IMR-90 (cell line): ENCODE measurements around the gene SLAMF1. TPM values are rescaled to one million over a fixed set of nuclear protein-coding genes. Genes with fewer than 3 reads are reported as not detected.

Experiments used
- ATAC-seq: fragments of 200-7000 bp; cut with Tn5 transposase; 2 replicates; pipeline ENCODE4 v1.9.1; 2020; ENCODE audit warnings: low read depth, mild to moderate bottlenecking, moderate library complexity
- BruUV-seq: library from RNA; stranded (reverse); fragments of 400-500 nt; replicated peaks from 2 replicates; lab custom pipeline; 2021; lab: Mats Ljungman, UMichigan
- CTCF ChIA-PET: fragments of 300-600 bp; formaldehyde crosslinking; extraction: SDS; loops from one replicate; lab custom pipeline; 2021; ENCODE audit warnings: antibody characterized with exemption; lab: Yijun Ruan, JAX
- POLR2A ChIA-PET: fragments of 300-600 bp; sonication (Branson Sonifier 250); formaldehyde crosslinking; loops from one replicate; lab custom pipeline; 2022; ENCODE audit warnings: antibody characterized with exemption; ENCODE audit not compliant: unreplicated experiment; lab: Charles Lee
- DNase-seq: peaks from one replicate; pipeline ENCODE4 v3.0.0; 2013
- H2AFZ ChIP-seq: replicated peaks from 2 replicates; pipeline ENCODE3; 2013; ENCODE audit warnings: low read length, mild to moderate bottlenecking; ENCODE audit not compliant: poor library complexity
- H2AK5ac ChIP-seq: 2 replicates; pipeline ENCODE4 v1.6.1; 2013; ENCODE audit warnings: low read depth, low read length, inconsistent platforms
- H2AK9ac ChIP-seq: replicated peaks from 2 replicates; pipeline ENCODE3; 2013; ENCODE audit warnings: mild to moderate bottlenecking, low read depth, low read length, moderate library complexity; ENCODE audit not compliant: poor library complexity
- H2BK120ac ChIP-seq: 2 replicates; pipeline ENCODE4 v1.6.1; 2013; ENCODE audit warnings: low read depth, low read length, inconsistent platforms
- H2BK15ac ChIP-seq: 3 replicates; pipeline ENCODE4 v1.6.1; 2013; ENCODE audit warnings: low read depth, low read length, inconsistent platforms
- H2BK20ac ChIP-seq: 2 replicates; pipeline ENCODE4 v1.6.1; 2013; ENCODE audit warnings: low read depth, mild to moderate bottlenecking, inconsistent platforms, low read length, moderate library complexity
- H2BK5ac ChIP-seq: 2 replicates; pipeline ENCODE4 v1.6.1; 2013; ENCODE audit warnings: mild to moderate bottlenecking, low read depth, low read length, inconsistent platforms; ENCODE audit not compliant: poor library complexity, severe bottlenecking
- H3K14ac ChIP-seq: replicated peaks from 2 replicates; pipeline ENCODE4 v1.6.1; 2013; ENCODE audit warnings: low read depth, low read length, inconsistent platforms
- H3K18ac ChIP-seq: 2 replicates; pipeline ENCODE4 v1.6.1; 2013; ENCODE audit warnings: low read depth, low read length, control low read depth
- H3K23ac ChIP-seq: 2 replicates; pipeline ENCODE4 v1.6.1; 2013; ENCODE audit warnings: low read depth, low read length, inconsistent platforms
- H3K27ac ChIP-seq: 2 replicates; pipeline ENCODE4 v1.5.1; 2013; ENCODE audit warnings: mild to moderate bottlenecking, control low read depth, low read length; ENCODE audit not compliant: insufficient read depth
- H3K27me3 ChIP-seq: 2 replicates; pipeline ENCODE4 v1.6.1; 2013; ENCODE audit warnings: low read length; ENCODE audit not compliant: control insufficient read depth, insufficient read depth
- H3K36me3 ChIP-seq: 2 replicates; pipeline ENCODE4 v1.6.1; 2013; ENCODE audit warnings: low read length, mixed read lengths; ENCODE audit not compliant: control insufficient read depth, insufficient read depth
- H3K4ac ChIP-seq: 2 replicates; pipeline ENCODE4 v1.6.1; 2013; ENCODE audit warnings: low read depth, low read length, inconsistent platforms
- H3K4me1 ChIP-seq: 2 replicates; pipeline ENCODE4 v1.6.1; 2013; ENCODE audit warnings: low read length, mixed read lengths; ENCODE audit not compliant: control insufficient read depth, insufficient read depth
- H3K4me2 ChIP-seq: 2 replicates; pipeline ENCODE4 v1.6.1; 2013; ENCODE audit warnings: low read depth, mild to moderate bottlenecking, control low read depth, low read length, moderate library complexity
- H3K4me3 ChIP-seq: 2 replicates; pipeline ENCODE4 v1.5.1; 2013; ENCODE audit warnings: low read depth, mild to moderate bottlenecking, control low read depth, low read length, moderate library complexity; ENCODE audit not compliant: insufficient read depth
- H3K56ac ChIP-seq: 2 replicates; pipeline ENCODE4 v1.6.1; 2013; ENCODE audit warnings: low read length, inconsistent platforms; ENCODE audit not compliant: insufficient read depth; ENCODE audit errors: extremely low read depth
- H3K79me1 ChIP-seq, 2 experiments: 2 replicates each; pipeline ENCODE4 v1.6.1; 2013; ENCODE audit warnings: low read length in 2 of 2, inconsistent platforms in 1 of 2, low read depth in 1 of 2
- H3K9ac ChIP-seq: 2 replicates; pipeline ENCODE4 v1.6.1; 2013; ENCODE audit warnings: low read depth, low read length, control low read depth
- H3K9me1 ChIP-seq: 2 replicates; pipeline ENCODE4 v1.6.1; 2013; ENCODE audit warnings: low read length, inconsistent platforms; ENCODE audit not compliant: insufficient read depth
- H3K9me3 ChIP-seq: 2 replicates; pipeline ENCODE4 v1.6.1; 2013; ENCODE audit warnings: low read length; ENCODE audit not compliant: control insufficient read depth, insufficient read depth
- H4K20me1 ChIP-seq: 2 replicates; pipeline ENCODE4 v1.6.1; 2013; ENCODE audit warnings: low read length, inconsistent platforms; ENCODE audit not compliant: insufficient read depth
- H4K5ac ChIP-seq: 2 replicates; pipeline ENCODE4 v1.6.1; 2013; ENCODE audit warnings: mild to moderate bottlenecking, low read depth, low read length, control low read depth
- H4K8ac ChIP-seq, 2 experiments: 2 replicates each; pipeline ENCODE4 v1.6.1; 2013; ENCODE audit warnings: low read depth in 2 of 2, low read length in 2 of 2, control low read depth in 1 of 2, inconsistent platforms in 1 of 2
- H4K91ac ChIP-seq: 2 replicates; pipeline ENCODE4 v1.6.1; 2013; ENCODE audit warnings: low read depth, low read length, inconsistent platforms; ENCODE audit not compliant: insufficient read depth
- BHLHE40 ChIP-seq: fragments of 150-350 bp; IDR thresholded peaks from 2 replicates; pipeline ENCODE4 v1.6.1; 2016; ENCODE audit warnings: mild to moderate bottlenecking, low read depth, low read length
- CEBPB ChIP-seq: IDR thresholded peaks from 2 replicates; pipeline ENCODE4 v1.6.1; 2012; ENCODE audit warnings: low read depth, low read length, improper control_type of control experiment
- CHD1 ChIP-seq: IDR thresholded peaks from 2 replicates; pipeline ENCODE4 v1.6.1; 2012; ENCODE audit warnings: low read depth, low read length, improper control_type of control experiment
- CTCF ChIP-seq: conservative IDR thresholded peaks from 2 replicates; pipeline ENCODE4 v1.5.1; 2012; ENCODE audit warnings: mild to moderate bottlenecking, low read depth, low read length, improper control_type of control experiment
- FOS ChIP-seq: fragments of 150-350 bp; IDR thresholded peaks from 2 replicates; pipeline ENCODE4 v1.6.1; 2016; ENCODE audit warnings: low read depth, low read length
- MAFK ChIP-seq: IDR thresholded peaks from 2 replicates; pipeline ENCODE4 v1.6.1; 2012; ENCODE audit warnings: low read depth, low read length, improper control_type of control experiment
- MAZ ChIP-seq: IDR thresholded peaks from 2 replicates; pipeline ENCODE4 v1.6.1; 2012; ENCODE audit warnings: low read depth, mild to moderate bottlenecking, low read length, improper control_type of control experiment, moderate library complexity, borderline replicate concordance
- MXI1 ChIP-seq: IDR thresholded peaks from 2 replicates; pipeline ENCODE4 v1.6.1; 2012; ENCODE audit warnings: low read depth, mild to moderate bottlenecking, low read length, moderate library complexity, borderline replicate concordance
- NFE2L2 ChIP-seq: fragments of 150-350 bp; IDR thresholded peaks from 2 replicates; pipeline ENCODE4 v1.6.1; 2016; ENCODE audit warnings: low read depth, mild to moderate bottlenecking, low read length
- POLR2A ChIP-seq: IDR thresholded peaks from 2 replicates; pipeline ENCODE4 v1.6.1; 2012; ENCODE audit warnings: mild to moderate bottlenecking, low read depth, low read length
- RAD21 ChIP-seq: IDR thresholded peaks from 2 replicates; pipeline ENCODE4 v1.6.1; 2012; ENCODE audit warnings: low read length, improper control_type of control experiment
- RCOR1 ChIP-seq: IDR thresholded peaks from 2 replicates; pipeline ENCODE4 v1.6.1; 2012; ENCODE audit warnings: mild to moderate bottlenecking, low read length, improper control_type of control experiment; ENCODE audit not compliant: insufficient replicate concordance
- RFX5 ChIP-seq: IDR thresholded peaks from 2 replicates; pipeline ENCODE4 v1.8.0; 2012; ENCODE audit warnings: low read depth, mild to moderate bottlenecking, low read length, moderate library complexity
- SMC3 ChIP-seq: fragments of 150-350 bp; IDR thresholded peaks from 2 replicates; pipeline ENCODE4 v1.6.1; 2016; ENCODE audit warnings: low read depth, mild to moderate bottlenecking, antibody characterized with exemption, low read length, moderate library complexity
- WGBS, 2 experiments: methylation state at CpG; one replicate each; pipeline versions ENCODE4 v1.1.5 to v1.1.7; 2013; ENCODE audit warnings: missing lambda C conversion rate in 2 of 2; ENCODE audit not compliant: insufficient read length in 1 of 2; ENCODE audit errors: extremely low coverage in 2 of 2; 5-methylcytosine and 5-hydroxymethylcytosine counted together
- dilution Hi-C: fragments of 300-500 bp; cut with HindIII; formaldehyde crosslinking; loops from one replicate; pipeline ENCODE4 v1.14.3; 2018; ENCODE audit warnings: low sequenced_read_pairs; ENCODE audit not compliant: unreplicated experiment
- in situ Hi-C: fragments of 300-500 bp; cut with MboI; formaldehyde crosslinking; loops from 3 replicates; pipeline ENCODE4 v1.14.3; 2019; ENCODE audit warnings: low sequenced_read_pairs, inconsistent platforms, mixed read lengths
- intact Hi-C: fragments of 100-400 bp; cut with micrococcal nuclease; formaldehyde crosslinking; loops from 2 replicates; pipeline ENCODE4 v1.10.0; 2022
- polyA plus RNA-seq, 3 experiments: library from polyadenylated mRNA; depleted of rRNA; stranded (reverse); fragments of >200 nt; gene quantifications; 2 replicates each; pipeline ENCODE4 v1.2.3, GENCODE V29; 2012; ENCODE audit warnings: low replicate concordance in 1 of 3
- total RNA-seq: library from RNA; depleted of rRNA; stranded (reverse); fragments of >200 nt; gene quantifications from 2 replicates; pipeline ENCODE4 v1.2.3, GENCODE V29; 2012
- TF ChIP-seq, protein P1 (sequence below): fragments of 150-350 bp; IDR thresholded peaks from 2 replicates; pipeline ENCODE4 v1.6.1; 2017; ENCODE audit warnings: mild to moderate bottlenecking, antibody characterized with exemption, low read length, low read depth
- TF ChIP-seq, protein P2 (sequence below): fragments of 150-350 bp; IDR thresholded peaks from 2 replicates; pipeline ENCODE4 v1.6.1; 2016; ENCODE audit warnings: low read depth, mild to moderate bottlenecking, low read length, moderate library complexity, borderline replicate concordance

Gene SLAMF1
- total and polyA plus RNA-seq, 2 of the 4 experiments (the other 2 are of a cell fraction) = not detected

DNA sequence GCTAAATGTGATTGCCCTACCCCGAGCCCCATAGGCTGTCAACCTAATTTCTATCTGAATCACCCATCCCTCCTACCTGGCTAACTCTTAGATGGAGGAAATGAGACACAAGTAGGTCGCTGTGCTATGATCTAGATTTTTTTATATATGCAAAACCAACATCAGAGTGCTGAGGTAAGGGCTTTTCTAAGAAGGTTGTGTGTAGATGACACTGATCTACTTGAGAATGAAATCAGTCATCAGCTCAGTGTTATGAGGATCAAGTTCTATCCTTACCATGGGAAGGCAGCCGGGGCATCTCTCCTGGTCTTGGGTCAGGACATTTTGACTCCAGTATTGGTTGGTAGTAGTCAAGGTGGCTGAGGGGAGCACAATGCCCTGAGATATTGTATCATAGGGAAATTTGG, 23.6 kb downstream of the SLAMF1 start:
- intact Hi-C loops (no loop called here), in situ Hi-C loops (loop anchor here (25.0 kb wide), 1 partner anchor 436 kb away; the partner anchor contains the start of gene CASQ1), dilution Hi-C loops (no loop called here)
- POLR2A ChIA-PET = no interaction called here
- Histone ChIP-seq H2AK5ac (no peak overlapping the region), H2BK15ac (no peak overlapping the region), H3K4me1 (no peaks in the 10 kb centered on the region), H3K14ac (no peak overlapping the region), H4K8ac (no peak overlapping the region), H3K9me3 (no peaks in the 10 kb centered on the region), H3K4me3 (no peak overlapping the region), H2AFZ (no peak overlapping the region), H2BK5ac (no peak overlapping the region), H4K91ac (no peak overlapping the region), H3K27me3 (no peaks in the 10 kb centered on the region), H2BK120ac (no peak overlapping the region), H3K27ac (no peak overlapping the region), H4K5ac (no peak overlapping the region), H2AK9ac (no peak overlapping the region), H3K9ac (no peak overlapping the region), H2BK20ac (no peak overlapping the region), H3K9me1 (no peaks in the 10 kb centered on the region), H3K56ac (no peak overlapping the region), H3K4ac (no peak overlapping the region), H3K79me1 (no peaks in the 10 kb centered on the region), H3K4me2 (no peak overlapping the region), H3K18ac (no peak overlapping the region), H3K36me3 (no peaks in the 10 kb centered on the region), H4K20me1 (no peaks in the 10 kb centered on the region), H3K23ac (no peak overlapping the region)
- CTCF ChIA-PET = no interaction called here
- ATAC-seq = no peak
- DNase-seq = no peak
- WGBS, 2 experiments = no CpG with 5 or more reads among the region's 3 CpGs
- no TSS peak for BruUV-seq
- TF ChIP-seq RFX5 = no peak
- TF ChIP-seq CHD1 = no peak
- no peak for TF ChIP-seq NFE2L2
- no peak for TF ChIP-seq RCOR1
- TF ChIP-seq MXI1 = no peak
- no peak for TF ChIP-seq CEBPB
- no peak for TF ChIP-seq SMC3
- TF ChIP-seq BHLHE40 = no peak
- no peak for TF ChIP-seq CTCF
- TF ChIP-seq RAD21 = no peak
- TF ChIP-seq, protein P1, sequence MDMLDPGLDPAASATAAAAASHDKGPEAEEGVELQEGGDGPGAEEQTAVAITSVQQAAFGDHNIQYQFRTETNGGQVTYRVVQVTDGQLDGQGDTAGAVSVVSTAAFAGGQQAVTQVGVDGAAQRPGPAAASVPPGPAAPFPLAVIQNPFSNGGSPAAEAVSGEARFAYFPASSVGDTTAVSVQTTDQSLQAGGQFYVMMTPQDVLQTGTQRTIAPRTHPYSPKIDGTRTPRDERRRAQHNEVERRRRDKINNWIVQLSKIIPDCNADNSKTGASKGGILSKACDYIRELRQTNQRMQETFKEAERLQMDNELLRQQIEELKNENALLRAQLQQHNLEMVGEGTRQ = no peak
- no peak for TF ChIP-seq FOS
- no peak for TF ChIP-seq POLR2A
- TF ChIP-seq, protein P2, sequence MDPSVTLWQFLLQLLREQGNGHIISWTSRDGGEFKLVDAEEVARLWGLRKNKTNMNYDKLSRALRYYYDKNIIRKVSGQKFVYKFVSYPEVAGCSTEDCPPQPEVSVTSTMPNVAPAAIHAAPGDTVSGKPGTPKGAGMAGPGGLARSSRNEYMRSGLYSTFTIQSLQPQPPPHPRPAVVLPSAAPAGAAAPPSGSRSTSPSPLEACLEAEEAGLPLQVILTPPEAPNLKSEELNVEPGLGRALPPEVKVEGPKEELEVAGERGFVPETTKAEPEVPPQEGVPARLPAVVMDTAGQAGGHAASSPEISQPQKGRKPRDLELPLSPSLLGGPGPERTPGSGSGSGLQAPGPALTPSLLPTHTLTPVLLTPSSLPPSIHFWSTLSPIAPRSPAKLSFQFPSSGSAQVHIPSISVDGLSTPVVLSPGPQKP = no peak
- no peak for TF ChIP-seq MAZ
- no peak for TF ChIP-seq MAFK
